Measurements from ENCODE around the gene SNX18. TPM values are rescaled to one million over a fixed set of nuclear protein-coding genes. Genes with fewer than 3 reads are reported as not detected.

SNX18 gene
- total RNA-seq, 6 experiments from 2014 or later: 14.1 to 35.3 (median 19.4) TPM

GRCh38 chr5:54590824-54591223 lies 73.3 kb downstream of the SNX18 start:
- TF ChIP-seq CTCF (IDR thresholded peaks at IDR 0.05): no peak
- TF ChIP-seq POLR2A (IDR thresholded peaks at IDR 0.05): no peak
- no peak for DNase-seq
- H3K27me3 ChIP-seq: no peaks in the 10 kb centered on the region
- no peaks in the 10 kb centered on the region for H3K4me1 ChIP-seq
- no peak overlapping the region for H3K27ac ChIP-seq
- H3K4me3 ChIP-seq: no peak overlapping the region
- intact Hi-C loops (cut with DNase I): no loop called here
- H3K36me3 ChIP-seq: no peaks in the 10 kb centered on the region
- 74% methylated on average over 2 of the region's 3 CpGs for WGBS (ENCODE audit: insufficient coverage, low coverage, low lambda C conversion rate, missing lambda C conversion rate)
- peak in 3 of 4 donors; percentile 29 to 64 (median 43) for ATAC-seq
- H3K9me3 ChIP-seq: peaks cover 0 to 3% (median 0%) of the 10 kb centered on the region in 4 donors

GRCh38 chr5:54593779-54594178 lies 76.2 kb downstream of the SNX18 start:
- DNase-seq: no peak
- Histone ChIP-seq H3K9me3 (no peaks in the 10 kb centered on the region), H3K27ac (no peak overlapping the region), H3K36me3 (no peaks in the 10 kb centered on the region), H3K4me1 (no peaks in the 10 kb centered on the region), H3K4me3 (no peak overlapping the region), H3K27me3 (no peaks in the 10 kb centered on the region)
- no peak for ATAC-seq
- TF ChIP-seq POLR2A (IDR thresholded peaks at IDR 0.05) (no peak), CTCF (IDR thresholded peaks at IDR 0.05) (no peak)
- intact Hi-C loops (cut with DNase I): no loop called here

GRCh38 chr5:54594181-54594580 lies 76.6 kb downstream of the SNX18 start:
- DNase-seq (no peak), ATAC-seq (no peak)
- H3K4me1 ChIP-seq: no peaks in the 10 kb centered on the region
- no peaks in the 10 kb centered on the region for H3K27me3 ChIP-seq
- TF ChIP-seq POLR2A (IDR thresholded peaks at IDR 0.05) (no peak), CTCF (IDR thresholded peaks at IDR 0.05) (no peak)
- H3K4me3 ChIP-seq: no peak overlapping the region
- H3K9me3 ChIP-seq: no peaks in the 10 kb centered on the region
- no peak overlapping the region for H3K27ac ChIP-seq
- H3K36me3 ChIP-seq: no peaks in the 10 kb centered on the region
- intact Hi-C loops (cut with DNase I): no loop called here

GRCh38 chr5:54595721-54596120 lies 78.2 kb downstream of the SNX18 start:
- Histone ChIP-seq H3K4me3 (no peak overlapping the region), H3K4me1 (no peaks in the 10 kb centered on the region), H3K27ac (no peak overlapping the region), H3K9me3 (no peaks in the 10 kb centered on the region), H3K36me3 (no peaks in the 10 kb centered on the region), H3K27me3 (no peaks in the 10 kb centered on the region)
- no peak for TF ChIP-seq POLR2A (IDR thresholded peaks at IDR 0.05)
- TF ChIP-seq CTCF (IDR thresholded peaks at IDR 0.05): no peak
- no peak for ATAC-seq
- intact Hi-C loops (cut with DNase I): no loop called here
- DNase-seq: no peak

Other genes with a start within 250 kb of the SNX18 start
- gene ARL15, start 207.2 kb upstream of the SNX18 start, total RNA-seq: 10 to 100 TPM in 2 of 6 experiments, 1 to 10 TPM in 4; 6.3 to 16.5 (median 9.6) TPM
- under 1 TPM in 1 of 6 experiments, not detected in 5; 0.43 TPM for gene HSPB3, start 62.1 kb upstream of the SNX18 start, total RNA-seq